Uterus (tissue), 2 donors: ENCODE data around the gene ARCN1.

Source experiments
- POLR2A ChIP-seq, 2 donors: fragments of 450-650 bp; IDR thresholded peaks; one replicate each; pipeline ENCODE4 v1.6.1; 2016; ENCODE audit warnings: antibody characterized with exemption in 2 of 2, mild to moderate bottlenecking in 1 of 2, moderate library complexity in 1 of 2
- TF ChIP-seq, protein P1 (sequence below), 4 experiments: fragments of 200-600 bp in 2 of 4; fragments of 450-650 bp in 2 of 4; sonication (generic) in 2 of 4; IDR thresholded peaks; one replicate each; pipeline ENCODE4 v1.5.1; 2016 to 2019; ENCODE audit warnings: antibody characterized with exemption in 4 of 4, mild to moderate bottlenecking in 2 of 4, moderate library complexity in 1 of 4

DNA sequence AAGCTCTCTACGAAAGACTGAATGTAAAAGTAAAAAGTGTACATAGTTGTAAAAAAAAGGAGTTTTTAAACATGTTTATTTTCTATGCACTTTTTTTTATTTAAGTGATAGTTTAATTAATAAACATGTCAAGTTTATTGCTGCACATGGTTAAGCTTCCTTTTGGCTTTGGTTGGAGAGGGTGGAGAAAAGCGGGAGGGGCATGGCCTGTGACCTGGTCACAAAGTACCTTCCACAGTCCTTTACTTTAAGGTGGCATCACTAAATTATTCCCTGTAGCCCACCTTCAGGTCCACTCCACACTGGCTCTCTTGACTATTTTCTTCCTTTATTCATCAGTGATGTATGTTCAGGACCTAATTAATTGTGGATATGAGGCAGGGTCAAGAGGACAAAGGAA lies 45.5 kb upstream of the ARCN1 start:
- TF ChIP-seq, protein P1, sequence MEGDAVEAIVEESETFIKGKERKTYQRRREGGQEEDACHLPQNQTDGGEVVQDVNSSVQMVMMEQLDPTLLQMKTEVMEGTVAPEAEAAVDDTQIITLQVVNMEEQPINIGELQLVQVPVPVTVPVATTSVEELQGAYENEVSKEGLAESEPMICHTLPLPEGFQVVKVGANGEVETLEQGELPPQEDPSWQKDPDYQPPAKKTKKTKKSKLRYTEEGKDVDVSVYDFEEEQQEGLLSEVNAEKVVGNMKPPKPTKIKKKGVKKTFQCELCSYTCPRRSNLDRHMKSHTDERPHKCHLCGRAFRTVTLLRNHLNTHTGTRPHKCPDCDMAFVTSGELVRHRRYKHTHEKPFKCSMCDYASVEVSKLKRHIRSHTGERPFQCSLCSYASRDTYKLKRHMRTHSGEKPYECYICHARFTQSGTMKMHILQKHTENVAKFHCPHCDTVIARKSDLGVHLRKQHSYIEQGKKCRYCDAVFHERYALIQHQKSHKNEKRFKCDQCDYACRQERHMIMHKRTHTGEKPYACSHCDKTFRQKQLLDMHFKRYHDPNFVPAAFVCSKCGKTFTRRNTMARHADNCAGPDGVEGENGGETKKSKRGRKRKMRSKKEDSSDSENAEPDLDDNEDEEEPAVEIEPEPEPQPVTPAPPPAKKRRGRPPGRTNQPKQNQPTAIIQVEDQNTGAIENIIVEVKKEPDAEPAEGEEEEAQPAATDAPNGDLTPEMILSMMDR (IDR thresholded peaks at IDR 0.05), result no peak
- TF ChIP-seq POLR2A (IDR thresholded peaks at IDR 0.05), result no peak
